Hepatocyte (in vitro differentiated cells): ENCODE measurements around the gene OPN1SW.

Source experiments
- CTCF ChIP-seq: fragments of 200-600 bp; sonication (generic); IDR thresholded peaks from 2 replicates; pipeline ENCODE4 v1.5.1; 2016; ENCODE audit warnings: antibody characterized with exemption, mild to moderate bottlenecking; ENCODE audit not compliant: poor library complexity
- EZH2 ChIP-seq: fragments of 200-600 bp; sonication (generic); IDR thresholded peaks from 2 replicates; pipeline ENCODE4 v1.6.1; 2016; ENCODE audit warnings: antibody characterized with exemption, mild to moderate bottlenecking, borderline replicate concordance

DNA sequence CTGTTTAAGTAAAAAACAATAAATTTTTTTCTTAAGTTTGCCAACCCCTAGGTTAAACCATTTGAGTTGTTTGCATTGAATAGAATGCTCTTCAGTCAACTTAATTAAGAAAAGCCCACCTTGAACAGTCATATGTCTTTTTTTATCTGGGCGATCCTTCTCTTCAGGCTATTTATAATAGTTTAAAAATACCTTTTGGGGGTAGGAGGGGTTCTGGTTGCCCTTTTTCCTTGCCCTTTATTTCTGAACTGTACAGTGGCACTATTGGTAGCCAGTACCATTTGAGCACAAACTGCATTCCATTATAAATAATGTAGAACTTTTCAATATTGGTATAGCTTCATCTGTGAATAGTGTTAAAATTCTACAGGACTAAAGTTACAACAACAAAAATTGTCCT, 23.3 kb downstream of the OPN1SW start:
- TF ChIP-seq CTCF, result no peak
- TF ChIP-seq EZH2, result no peak
